HepG2 (cell line): ENCODE results near the gene KRTAP2-3. TPM values are rescaled to one million over a fixed set of nuclear protein-coding genes. Genes with fewer than 3 reads are reported as not detected.

ENCODE experiments used
- ATAC-seq: fragments of 200-7000 bp; cut with Tn5 transposase; 3 replicates; pipeline ENCODE4 v1.9.1; 2020; ENCODE audit warnings: mild to moderate bottlenecking, moderate library complexity
- BruUV-seq: library from RNA; stranded (reverse); fragments of 400-500 nt; replicated peaks from 2 replicates; lab custom pipeline; 2021; lab: Mats Ljungman, UMichigan
- CTCF ChIA-PET: fragments of 300-600 bp; formaldehyde crosslinking; extraction: SDS; loops from one replicate; lab custom pipeline; 2021; ENCODE audit warnings: low total read pairs, inconsistent platforms, low intra/inter-chr PET ratio; lab: Yijun Ruan, JAX
- POLR2A ChIA-PET: fragments of 350-600 bp; sonication (Branson Sonifier 250); formaldehyde crosslinking; loops from one replicate; lab custom pipeline; 2020; ENCODE audit warnings: antibody characterized with exemption, inconsistent platforms; lab: Yijun Ruan, JAX
- DNase-seq: peaks from one replicate; pipeline ENCODE4 v3.0.0-alpha.2; 2015; ENCODE audit warnings: low spot score
- FAIRE-seq: peaks from 3 replicates; lab custom pipeline; 2011; peaks lifted over from hg19 to GRCh38; lab: Jason Lieb, UNC
- H2AFZ ChIP-seq: one replicate; pipeline ENCODE4 v1.6.1; 2011; ENCODE audit warnings: low read length, inconsistent platforms
- H3K27ac ChIP-seq: fragments of 300-600 bp; 3 replicates; pipeline ENCODE4 v1.8.0; 2011; ENCODE audit warnings: mixed run types, mild to moderate bottlenecking, mixed read lengths, low read length, inconsistent platforms; ENCODE audit not compliant: insufficient read depth; ENCODE audit errors: extremely low read length
- H3K27me3 ChIP-seq, 2 experiments: fragments of 200-600 bp in 1 of 2; 2 replicates in 1 of 2; 3 replicates in 1 of 2; pipeline versions ENCODE4 v1.6.0 to v1.8.0; 2011; ENCODE audit warnings: low read length in 2 of 2, mild to moderate bottlenecking in 2 of 2, moderate library complexity in 2 of 2, inconsistent platforms in 1 of 2; ENCODE audit not compliant: insufficient read depth in 2 of 2, control insufficient read depth in 1 of 2
- H3K36me3 ChIP-seq, 2 experiments: fragments of 200-600 bp in 1 of 2; replicated peaks in 1 of 2; 2 replicates in 1 of 2; 3 replicates in 1 of 2; pipeline versions ENCODE4 v1.5.1 to v1.8.0; 2011; ENCODE audit warnings: low read length in 2 of 2, inconsistent platforms in 1 of 2; ENCODE audit not compliant: insufficient read depth in 2 of 2, control insufficient read depth in 1 of 2
- H3K4me1 ChIP-seq: 2 replicates; pipeline ENCODE4 v1.5.1; 2012; ENCODE audit warnings: low read length, inconsistent platforms; ENCODE audit not compliant: insufficient read depth
- H3K4me2 ChIP-seq: 2 replicates; pipeline ENCODE4 v1.6.0; 2011; ENCODE audit warnings: low read depth, low read length, inconsistent platforms
- H3K4me3 ChIP-seq, 3 experiments: fragments of 200-600 bp in 1 of 3; sonication (generic), shearing (Covaris generic) in 1 of 3; replicated peaks in 1 of 3; 2 replicates each; pipeline ENCODE4 v1.5.1; 2011 to 2016; ENCODE audit warnings: low read length in 3 of 3, inconsistent platforms in 2 of 3, low read depth in 2 of 3, mild to moderate bottlenecking in 2 of 3, control low read depth in 1 of 3, mixed read lengths in 1 of 3; ENCODE audit not compliant: insufficient read depth in 1 of 3
- H3K79me2 ChIP-seq: one replicate; pipeline ENCODE4 v1.6.1; 2011; ENCODE audit warnings: low read length, inconsistent platforms; ENCODE audit not compliant: insufficient read depth
- H3K9ac ChIP-seq: 2 replicates; pipeline ENCODE4 v1.6.0; 2011; ENCODE audit warnings: mild to moderate bottlenecking, low read depth, low read length, inconsistent platforms; ENCODE audit not compliant: insufficient read depth
- H3K9me3 ChIP-seq: 2 replicates; pipeline ENCODE4 v1.5.1; 2012; ENCODE audit warnings: mild to moderate bottlenecking, low read length
- H4K20me1 ChIP-seq: 2 replicates; pipeline ENCODE4 v1.6.0; 2011; ENCODE audit warnings: inconsistent platforms, mild to moderate bottlenecking, low read length, moderate library complexity; ENCODE audit not compliant: insufficient read depth
- BORCS8-MEF2B ChIP-seq: sonication (generic); formaldehyde crosslinking; IDR thresholded peaks from 2 replicates; pipeline ENCODE4 v1.8.0; 2022; ENCODE audit warnings: mild to moderate bottlenecking, missing genetic modification reagents
- CBX2 ChIP-seq, 2 experiments: fragments of 200-600 bp in 1 of 2; sonication (generic); formaldehyde crosslinking in 1 of 2; IDR thresholded peaks; 2 replicates each; pipeline versions ENCODE4 v1.7.0 to v1.8.1; 2018 to 2022; ENCODE audit warnings: low read depth in 2 of 2, low read length in 1 of 2, mild to moderate bottlenecking in 1 of 2, missing genetic modification reagents in 1 of 2
- CREB1 ChIP-seq, 2 experiments: fragments of 450-650 bp in 1 of 2; IDR thresholded peaks; 2 replicates each; pipeline ENCODE4 v1.6.1; 2016 to 2017; ENCODE audit warnings: control low read depth in 1 of 2, mild to moderate bottlenecking in 1 of 2, missing compliant biosample characterization in 1 of 2, missing genetic modification characterization in 1 of 2
- EP300 ChIP-seq, 3 experiments: sonication (generic) in 1 of 3; formaldehyde crosslinking in 1 of 3; IDR thresholded peaks; 2 replicates each; pipeline versions ENCODE4 v1.5.1 to v1.6.1; 2011 to 2020; ENCODE audit warnings: low read depth in 2 of 3, low read length in 2 of 3, borderline replicate concordance in 1 of 3, improper control_type of control experiment in 1 of 3, mild to moderate bottlenecking in 1 of 3, missing genetic modification reagents in 1 of 3, moderate library complexity in 1 of 3
- FLYWCH1 ChIP-seq: sonication (generic); formaldehyde crosslinking; IDR thresholded peaks from 2 replicates; pipeline ENCODE4 v1.8.1; 2023; ENCODE audit warnings: mild to moderate bottlenecking, missing genetic modification reagents
- KAT2B ChIP-seq: fragments of 150-350 bp; IDR thresholded peaks from 2 replicates; pipeline ENCODE4 v1.6.1; 2014; ENCODE audit warnings: low read depth, low read length, borderline replicate concordance
- KLF9 ChIP-seq: IDR thresholded peaks from 2 replicates; pipeline ENCODE4 v1.6.1; 2016; ENCODE audit warnings: low read depth
- PCBP2 ChIP-seq: fragments of 200-400 bp; formaldehyde crosslinking; optimal IDR thresholded peaks from 2 replicates; pipeline ENCODE3; 2018; ENCODE audit warnings: low read length, low read depth; ENCODE audit not compliant: poor library complexity, severe bottlenecking
- RBFOX2 ChIP-seq: fragments of 200-400 bp; formaldehyde crosslinking; IDR thresholded peaks from 2 replicates; pipeline ENCODE4 v1.6.1; 2017; ENCODE audit warnings: low read depth, mild to moderate bottlenecking, low read length
- SAFB2 ChIP-seq: sonication (generic); formaldehyde crosslinking; IDR thresholded peaks from 2 replicates; pipeline ENCODE4 v1.5.1; 2020; ENCODE audit warnings: missing genetic modification reagents, low read depth, mild to moderate bottlenecking, borderline replicate concordance
- ZNF781 ChIP-seq: sonication (generic); formaldehyde crosslinking; IDR thresholded peaks from 2 replicates; pipeline ENCODE4 v1.5.1; 2020; ENCODE audit warnings: borderline replicate concordance, mild to moderate bottlenecking, missing genetic modification reagents; ENCODE audit errors: not compliant biosample characterization
- WGBS: methylation state at CpG from one replicate; pipeline ENCODE4 v1.1.6; 2017; ENCODE audit warnings: low lambda C conversion rate; 5-methylcytosine and 5-hydroxymethylcytosine counted together
- in situ Hi-C: cut with HindIII; loops from 2 replicates; pipeline ENCODE4 v1.10.0; 2017; ENCODE audit warnings: low pct_unique_long_range_greater_than_20kb; ENCODE audit not compliant: extremely low pct_ligation_motif_present
- intact Hi-C: fragments of 100-400 bp; cut with micrococcal nuclease; formaldehyde crosslinking; loops from one replicate; pipeline ENCODE4 v1.10.0; 2022; ENCODE audit not compliant: unreplicated experiment
- polyA plus RNA-seq, 8 experiments: library from polyadenylated mRNA; depleted of rRNA in 3 of 8; stranded (reverse) in 7 of 8; unstranded in 1 of 8; fragments of >200 nt; fragmentation: Illumina TruSeq in 4 of 8; extraction: Trizol in 4 of 8; gene quantifications; 2 replicates each; pipeline versions ENCODE4 v1.2.1 to v1.2.3, GENCODE V29; 2011 to 2016; ENCODE audit warnings: low read depth in 4 of 8, missing spikeins in 1 of 8, mixed read lengths in 1 of 8; ENCODE audit not compliant: insufficient read depth in 1 of 8
- total RNA-seq, 5 experiments: library from RNA; depleted of rRNA; stranded (reverse); fragments of >200 nt; fragmentation: Illumina TruSeq; extraction: Trizol; gene quantifications; 2 replicates each; pipeline ENCODE4 v1.2.3, GENCODE V29; 2016; ENCODE audit warnings: low read depth in 1 of 5
- TF ChIP-seq, protein P1 (sequence below): sonication (generic); formaldehyde crosslinking; IDR thresholded peaks from 2 replicates; pipeline ENCODE4 v1.5.1; 2020; ENCODE audit warnings: missing genetic modification reagents, mild to moderate bottlenecking, borderline replicate concordance
- TF ChIP-seq, protein P2 (sequence below): sonication (generic); formaldehyde crosslinking; IDR thresholded peaks from 2 replicates; pipeline ENCODE4 v1.5.0; 2020; ENCODE audit warnings: missing genetic modification reagents, mild to moderate bottlenecking, borderline replicate concordance
- TF ChIP-seq, protein P3 (sequence below): sonication (generic); formaldehyde crosslinking; IDR thresholded peaks from 2 replicates; pipeline ENCODE4 v1.4.0; 2020; ENCODE audit warnings: missing genetic modification reagents

The KRTAP2-3 gene
- total and polyA plus RNA-seq, 2 of the 13 experiments (the other 11 are each of a cell fraction or from before 2014, with no cell fraction given) = 0.25 TPM; not detected in 1

DNA sequence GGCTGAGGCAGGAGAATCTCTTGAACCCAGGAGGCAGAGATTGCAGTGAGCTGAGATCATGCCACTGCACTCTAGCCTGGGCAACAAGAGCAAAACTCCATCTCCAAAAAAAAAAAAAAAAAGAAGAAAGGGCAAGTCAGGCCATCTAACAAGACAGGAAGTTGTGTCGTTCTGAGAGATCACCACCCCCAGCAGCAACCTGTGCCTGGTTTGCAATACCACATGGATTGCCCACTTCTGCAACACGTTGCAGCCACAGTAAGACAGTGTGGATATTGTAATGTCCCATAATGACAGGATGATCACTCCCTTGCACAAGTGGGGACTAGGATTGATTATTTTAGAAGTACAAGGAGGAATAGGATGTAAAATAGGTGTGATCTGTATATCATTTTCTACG lies 9.1 kb upstream of the KRTAP2-3 start:
- intact Hi-C loops (no loop called here), in situ Hi-C loops (no loop called here)
- no peak for DNase-seq
- FAIRE-seq = no peak
- no peaks in the 10 kb centered on the region for H3K79me2 ChIP-seq
- no peak overlapping the region for H3K9ac ChIP-seq
- no peaks in the 10 kb centered on the region; the same call in 1 of the 2 replicates for H3K4me1 ChIP-seq
- CTCF ChIA-PET = no interaction called here
- no peak overlapping the region for H3K4me3 ChIP-seq
- no TSS peak for BruUV-seq
- no peak overlapping the region for H2AFZ ChIP-seq
- no peak overlapping the region for H3K27ac ChIP-seq
- TF ChIP-seq KLF9 (no peak), ZNF781 (CRISPR knock-in tag) (no peak), PCBP2 (no peak), BORCS8-MEF2B (CRISPR knock-in tag) (no peak), CREB1 (IDR thresholded peaks at IDR 0.05) (no peak), CREB1 (CRISPR knock-in tag; IDR thresholded peaks at IDR 0.05) (no peak), RBFOX2 (no peak)
- H4K20me1 ChIP-seq = no peaks in the 10 kb centered on the region
- 52% methylated on average over 3 of the region's 3 CpGs for WGBS
- no peaks in the 10 kb centered on the region; a peak in 1 of 5 replicates for H3K27me3 ChIP-seq
- H3K36me3 ChIP-seq = no peaks in the 10 kb centered on the region
- POLR2A ChIA-PET = no interaction called here
- no peak for ATAC-seq
- no peak overlapping the region for H3K4me2 ChIP-seq
- H3K9me3 ChIP-seq = no peaks in the 10 kb centered on the region

DNA sequence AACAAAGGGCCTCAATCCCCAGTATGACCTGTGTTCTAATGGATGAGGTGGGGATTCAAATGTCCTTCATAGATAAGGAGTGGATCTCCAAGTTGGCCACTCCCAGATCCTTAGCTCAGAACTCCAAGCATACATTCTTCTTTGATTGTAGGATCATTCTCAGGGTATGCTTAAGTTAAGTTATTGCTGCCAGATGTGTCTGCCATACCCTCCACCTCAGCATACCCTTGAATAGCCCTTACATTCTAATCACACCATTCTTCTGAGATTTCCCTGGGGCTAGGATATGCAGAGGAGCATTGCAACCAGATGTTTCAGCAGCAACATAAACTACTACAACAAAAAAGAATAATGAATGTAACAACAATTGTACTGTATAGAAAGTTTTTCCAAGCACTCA lies 7.4 kb upstream of the KRTAP2-3 start:
- ATAC-seq (no peak), FAIRE-seq (no peak), DNase-seq (no peak)
- H3K4me3 ChIP-seq = no peak overlapping the region
- no peak overlapping the region for H2AFZ ChIP-seq
- ChIA-PET POLR2A (no interaction called here), CTCF (no interaction called here)
- H3K4me2 ChIP-seq = no peak overlapping the region
- no peaks in the 10 kb centered on the region for H3K36me3 ChIP-seq
- intact Hi-C loops = no loop called here
- no peaks in the 10 kb centered on the region for H3K9me3 ChIP-seq
- H3K27ac ChIP-seq = no peak overlapping the region
- H3K27me3 ChIP-seq = no peaks in the 10 kb centered on the region
- in situ Hi-C loops = no loop called here
- H3K9ac ChIP-seq = no peak overlapping the region
- H3K4me1 ChIP-seq = peaks cover 12% of the 10 kb centered on the region
- BruUV-seq = no TSS peak
- no peaks in the 10 kb centered on the region for H3K79me2 ChIP-seq
- H4K20me1 ChIP-seq = no peaks in the 10 kb centered on the region
- no peak for TF ChIP-seq KAT2B
- TF ChIP-seq, protein P1, sequence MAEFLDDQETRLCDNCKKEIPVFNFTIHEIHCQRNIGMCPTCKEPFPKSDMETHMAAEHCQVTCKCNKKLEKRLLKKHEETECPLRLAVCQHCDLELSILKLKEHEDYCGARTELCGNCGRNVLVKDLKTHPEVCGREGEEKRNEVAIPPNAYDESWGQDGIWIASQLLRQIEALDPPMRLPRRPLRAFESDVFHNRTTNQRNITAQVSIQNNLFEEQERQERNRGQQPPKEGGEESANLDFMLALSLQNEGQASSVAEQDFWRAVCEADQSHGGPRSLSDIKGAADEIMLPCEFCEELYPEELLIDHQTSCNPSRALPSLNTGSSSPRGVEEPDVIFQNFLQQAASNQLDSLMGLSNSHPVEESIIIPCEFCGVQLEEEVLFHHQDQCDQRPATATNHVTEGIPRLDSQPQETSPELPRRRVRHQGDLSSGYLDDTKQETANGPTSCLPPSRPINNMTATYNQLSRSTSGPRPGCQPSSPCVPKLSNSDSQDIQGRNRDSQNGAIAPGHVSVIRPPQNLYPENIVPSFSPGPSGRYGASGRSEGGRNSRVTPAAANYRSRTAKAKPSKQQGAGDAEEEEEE = no peak
- no peak for TF ChIP-seq FLYWCH1 (CRISPR knock-in tag)
- no peak for TF ChIP-seq EP300 (IDR thresholded peaks at IDR 0.05; ENCODE audit: low read depth in 2 of 2, low read length in 2 of 2)
- TF ChIP-seq EP300 (CRISPR knock-in tag; IDR thresholded peaks at IDR 0.05; ENCODE audit: borderline replicate concordance) = no peak
- no peak for TF ChIP-seq CBX2 (IDR thresholded peaks at IDR 0.05; ENCODE audit: low read depth, low read length)
- no peak for TF ChIP-seq CBX2 (CRISPR knock-in tag; IDR thresholded peaks at IDR 0.05; ENCODE audit: low read depth)
- TF ChIP-seq, protein P2, sequence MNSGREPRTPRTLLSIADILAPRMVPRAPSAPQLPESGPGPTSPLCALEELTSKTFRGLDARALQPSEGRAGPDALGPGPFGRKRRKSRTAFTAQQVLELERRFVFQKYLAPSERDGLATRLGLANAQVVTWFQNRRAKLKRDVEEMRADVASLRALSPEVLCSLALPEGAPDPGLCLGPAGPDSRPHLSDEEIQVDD (CRISPR knock-in tag) = no peak
- no peak for TF ChIP-seq SAFB2 (CRISPR knock-in tag)
- TF ChIP-seq, protein P3, sequence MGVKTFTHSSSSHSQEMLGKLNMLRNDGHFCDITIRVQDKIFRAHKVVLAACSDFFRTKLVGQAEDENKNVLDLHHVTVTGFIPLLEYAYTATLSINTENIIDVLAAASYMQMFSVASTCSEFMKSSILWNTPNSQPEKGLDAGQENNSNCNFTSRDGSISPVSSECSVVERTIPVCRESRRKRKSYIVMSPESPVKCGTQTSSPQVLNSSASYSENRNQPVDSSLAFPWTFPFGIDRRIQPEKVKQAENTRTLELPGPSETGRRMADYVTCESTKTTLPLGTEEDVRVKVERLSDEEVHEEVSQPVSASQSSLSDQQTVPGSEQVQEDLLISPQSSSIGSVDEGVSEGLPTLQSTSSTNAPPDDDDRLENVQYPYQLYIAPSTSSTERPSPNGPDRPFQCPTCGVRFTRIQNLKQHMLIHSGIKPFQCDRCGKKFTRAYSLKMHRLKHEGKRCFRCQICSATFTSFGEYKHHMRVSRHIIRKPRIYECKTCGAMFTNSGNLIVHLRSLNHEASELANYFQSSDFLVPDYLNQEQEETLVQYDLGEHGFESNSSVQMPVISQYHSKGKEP = no peak
